ENCODE results near the gene ARFGEF3.
"Not testable (repeated sequence)": the region's sequence is repeated elsewhere in the genome, so short reads cannot be mapped to it uniquely, and the experiment has no call there.

Gene ARFGEF3

GRCh38 chr6:138205437-138206094 is 43.8 kb downstream of the ARFGEF3 start:
- DNase-seq (ENCODE audit: insufficient read length, low spot score) (no peak), FAIRE-seq (no peak)

- DNase-seq (ENCODE audit: insufficient read length, low spot score) (no peak), FAIRE-seq (no peak)
Measured at GRCh38 chr6:138206862-138207261, 45.1 kb downstream of the ARFGEF3 start.

GRCh38 chr6:138211048-138211581 is 49.4 kb downstream of the ARFGEF3 start:
- no peak for DNase-seq (ENCODE audit: insufficient read length, low spot score)
- no peak for FAIRE-seq

- DNase-seq (ENCODE audit: insufficient read length, low spot score) (no peak), FAIRE-seq (no peak)
Measured at GRCh38 chr6:138211601-138212000, 49.9 kb downstream of the ARFGEF3 start.

GRCh38 chr6:138212530-138212929 is 50.8 kb downstream of the ARFGEF3 start:
- FAIRE-seq; DNase-seq (ENCODE audit: insufficient read length, low spot score): not testable (repeated sequence)

GRCh38 chr6:138215093-138215782 is 53.5 kb downstream of the ARFGEF3 start:
- FAIRE-seq (no peak), DNase-seq (ENCODE audit: insufficient read length, low spot score) (no peak)

- DNase-seq (ENCODE audit: insufficient read length, low spot score) (no peak), FAIRE-seq (no peak)
Measured at GRCh38 chr6:138218449-138218848, 56.7 kb downstream of the ARFGEF3 start, which contains the start of gene PBOV1. Gene PBOV1, minus strand, starts transcription at chr6:138218491. Its CDS starts 96 bp downstream, at chr6:138218395.

- DNase-seq (ENCODE audit: insufficient read length, low spot score) (no peak), FAIRE-seq (no peak)
Measured at GRCh38 chr6:138219398-138219797, 57.7 kb downstream of the ARFGEF3 start.

GRCh38 chr6:138219901-138220300 is 58.2 kb downstream of the ARFGEF3 start:
- FAIRE-seq = no peak

GRCh38 chr6:138222901-138223546 is 61.3 kb downstream of the ARFGEF3 start:
- DNase-seq (ENCODE audit: insufficient read length, low spot score) = no peak
- no peak for FAIRE-seq

More at GRCh38 chr6:138219901-138220300, 58.2 kb downstream of the ARFGEF3 start:
- no peak for DNase-seq (ENCODE audit: insufficient read length, low spot score)

- FAIRE-seq (no peak), DNase-seq (ENCODE audit: insufficient read length, low spot score) (no peak)
Measured at GRCh38 chr6:138225953-138226352, 64.2 kb downstream of the ARFGEF3 start.

GRCh38 chr6:138226700-138227315 is 65.1 kb downstream of the ARFGEF3 start:
- no peak for FAIRE-seq
- no peak for DNase-seq (ENCODE audit: insufficient read length, low spot score)

GRCh38 chr6:138227316-138227781 is 65.6 kb downstream of the ARFGEF3 start:
- no peak for DNase-seq (ENCODE audit: insufficient read length, low spot score)

GRCh38 chr6:138229072-138229471 is 67.3 kb downstream of the ARFGEF3 start:
- FAIRE-seq (no peak), DNase-seq (ENCODE audit: insufficient read length, low spot score) (no peak)

More at GRCh38 chr6:138227316-138227781, 65.6 kb downstream of the ARFGEF3 start:
- no peak for FAIRE-seq

- no peak for FAIRE-seq
- DNase-seq (ENCODE audit: insufficient read length, low spot score) = no peak
Measured at GRCh38 chr6:138229663-138230179, 68.0 kb downstream of the ARFGEF3 start.

- DNase-seq (ENCODE audit: insufficient read length, low spot score) (no peak), FAIRE-seq (no peak)
Measured at GRCh38 chr6:138230221-138230620, 68.5 kb downstream of the ARFGEF3 start.

GRCh38 chr6:138230759-138231380 is 69.1 kb downstream of the ARFGEF3 start:
- DNase-seq (ENCODE audit: insufficient read length, low spot score) = no peak
- FAIRE-seq = no peak

- FAIRE-seq = no peak
- no peak for DNase-seq (ENCODE audit: insufficient read length, low spot score)
Measured at GRCh38 chr6:138231381-138231886, 69.7 kb downstream of the ARFGEF3 start.

- no peak for FAIRE-seq
- no peak for DNase-seq (ENCODE audit: insufficient read length, low spot score)
Measured at GRCh38 chr6:138234363-138234762, 72.6 kb downstream of the ARFGEF3 start.

GRCh38 chr6:138235205-138235604 is 73.5 kb downstream of the ARFGEF3 start:
- no peak for FAIRE-seq
- DNase-seq (ENCODE audit: insufficient read length, low spot score) = no peak

Measured in GM19239 (cell line).